COR-L47 (cell line): ENCODE data around the gene GSAP.
"Not testable (repeated sequence)": the region's sequence is repeated elsewhere in the genome, so short reads cannot be mapped to it uniquely, and the experiment has no call there.

Source experiments
- DNase-seq: peaks from one replicate; lab custom pipeline; 2025; lab: John Stamatoyannopoulos, UW

The GSAP gene

GRCh38 chr7:77282897-77283296 lies 133.3 kb downstream of the GSAP start:
- DNase-seq = no peak

- no peak for DNase-seq
These were observed 134.2 kb downstream of the GSAP start for GRCh38 chr7:77281780-77282478.

GRCh38 chr7:77276120-77276519 lies 140.0 kb downstream of the GSAP start:
- no peak for DNase-seq

GRCh38 chr7:77275663-77276062 lies 140.5 kb downstream of the GSAP start:
- not testable (repeated sequence) for DNase-seq

GRCh38 chr7:77271766-77272165 lies 144.4 kb downstream of the GSAP start:
- DNase-seq = no peak

GRCh38 chr7:77270094-77270480 lies 146.1 kb downstream of the GSAP start:
- DNase-seq = no peak

GRCh38 chr7:77269360-77270093 lies 146.6 kb downstream of the GSAP start:
- DNase-seq = no peak

GRCh38 chr7:77266291-77266794 lies 149.8 kb downstream of the GSAP start:
- DNase-seq = no peak

GRCh38 chr7:77265666-77266065 lies 150.5 kb downstream of the GSAP start:
- DNase-seq = no peak

GRCh38 chr7:77262316-77262715 lies 153.8 kb downstream of the GSAP start:
- DNase-seq = no peak
